22Rv1 (cell line): ENCODE measurements around the gene GADL1.

ENCODE experiments used
- H3K27ac ChIP-seq: fragments of 450-650 bp; 2 replicates; pipeline ENCODE4 v1.5.1; 2017
- CTCF ChIP-seq: fragments of 450-650 bp; IDR thresholded peaks from 2 replicates; pipeline ENCODE4 v1.5.1; 2017; ENCODE audit warnings: mild to moderate bottlenecking
- ZFX ChIP-seq: fragments of 450-650 bp; IDR thresholded peaks from 2 replicates; pipeline ENCODE4 v1.6.1; 2017; ENCODE audit warnings: antibody characterized with exemption, borderline replicate concordance

The GADL1 gene

DNA sequence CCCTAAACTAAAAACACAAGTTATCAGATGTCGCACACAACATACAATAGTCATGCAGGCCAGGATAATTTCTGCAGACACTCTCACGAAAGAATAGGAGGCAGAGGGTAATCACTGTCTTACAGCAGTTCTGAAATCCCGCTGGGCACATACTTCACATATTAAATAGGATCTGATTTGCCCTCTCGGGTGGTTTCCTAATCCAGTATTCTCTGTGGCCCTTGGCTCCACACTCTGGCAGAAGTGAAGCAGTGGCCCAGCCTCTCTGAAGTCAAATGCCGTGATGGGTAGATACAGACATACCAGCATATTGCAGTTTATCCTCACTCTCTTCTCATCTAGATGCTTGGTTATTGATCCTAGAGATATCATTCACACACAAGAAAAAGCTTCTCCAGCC lies 19.0 kb downstream of the GADL1 start:
- TF ChIP-seq CTCF (no peak), ZFX (no peak)

GRCh38 chr3:30873671-30874070 lies 20.8 kb downstream of the GADL1 start:
- no peak for TF ChIP-seq CTCF
- TF ChIP-seq ZFX = no peak
- H3K27ac ChIP-seq = no peak overlapping the region

More for the DNA sequence above, 19.0 kb downstream of the GADL1 start:
- no peak overlapping the region for H3K27ac ChIP-seq

GRCh38 chr3:30872879-30873278 lies 21.6 kb downstream of the GADL1 start:
- no peak overlapping the region for H3K27ac ChIP-seq
- TF ChIP-seq ZFX = no peak
- TF ChIP-seq CTCF = no peak

DNA sequence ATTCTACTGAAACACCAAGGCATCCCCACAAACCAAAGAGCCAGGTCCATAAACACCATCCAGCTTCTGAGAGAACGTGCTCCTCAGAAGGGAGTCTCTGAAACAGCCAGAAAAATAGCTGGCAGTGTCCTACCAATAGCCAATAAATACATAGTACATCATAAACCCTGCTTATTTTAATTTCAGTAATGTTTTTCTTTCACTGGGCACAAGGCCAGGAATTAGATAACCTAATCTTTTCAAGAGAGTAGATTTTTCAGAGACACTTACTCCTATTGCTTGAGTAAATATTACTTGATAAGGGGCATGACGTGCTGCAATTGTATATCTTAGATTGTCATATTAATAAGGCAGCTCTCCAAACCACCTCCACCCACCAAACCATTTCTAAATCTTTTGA lies 22.7 kb downstream of the GADL1 start:
- TF ChIP-seq ZFX = no peak
- no peak for TF ChIP-seq CTCF
- H3K27ac ChIP-seq = no peak overlapping the region

DNA sequence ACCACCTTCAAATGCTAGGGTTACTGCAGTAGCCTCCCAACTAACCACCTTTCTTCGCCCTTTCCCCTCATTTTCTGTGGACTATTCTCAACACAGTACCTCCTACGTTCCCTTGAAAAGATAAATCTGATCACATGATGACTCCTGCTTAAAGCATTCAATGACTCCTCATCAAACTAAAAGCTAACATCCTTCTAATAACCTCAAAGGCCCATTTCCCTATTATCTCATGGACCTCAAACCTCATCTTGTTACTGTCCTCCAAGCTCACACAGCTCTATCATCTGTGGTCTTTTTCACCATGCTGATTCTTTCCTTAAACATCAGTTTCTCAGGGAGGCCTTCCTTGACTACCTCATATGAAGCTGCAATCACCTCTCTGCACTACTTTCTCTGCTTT lies 29.6 kb downstream of the GADL1 start:
- H3K27ac ChIP-seq = no peak overlapping the region
- no peak for TF ChIP-seq CTCF
- no peak for TF ChIP-seq ZFX

DNA sequence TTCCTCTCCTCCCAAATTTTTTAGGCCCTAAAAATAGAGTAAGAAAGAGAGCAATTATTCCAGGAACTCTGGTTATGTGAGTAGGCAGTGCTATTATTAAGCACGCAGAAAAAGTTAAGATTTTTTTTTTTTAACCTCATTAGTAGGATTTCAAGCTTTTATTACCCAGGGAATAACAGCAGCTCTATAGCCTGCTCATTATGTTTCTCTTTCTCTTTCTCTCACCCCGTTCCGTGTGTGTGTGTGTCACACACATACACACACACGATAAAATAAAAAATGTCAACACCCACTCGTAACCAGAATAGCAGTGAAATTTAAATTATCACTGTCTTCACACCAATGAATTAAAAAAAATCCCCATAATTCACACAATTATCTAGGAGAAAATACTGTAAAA lies 30.3 kb downstream of the GADL1 start:
- no peak overlapping the region for H3K27ac ChIP-seq
- no peak for TF ChIP-seq ZFX
- TF ChIP-seq CTCF = no peak

DNA sequence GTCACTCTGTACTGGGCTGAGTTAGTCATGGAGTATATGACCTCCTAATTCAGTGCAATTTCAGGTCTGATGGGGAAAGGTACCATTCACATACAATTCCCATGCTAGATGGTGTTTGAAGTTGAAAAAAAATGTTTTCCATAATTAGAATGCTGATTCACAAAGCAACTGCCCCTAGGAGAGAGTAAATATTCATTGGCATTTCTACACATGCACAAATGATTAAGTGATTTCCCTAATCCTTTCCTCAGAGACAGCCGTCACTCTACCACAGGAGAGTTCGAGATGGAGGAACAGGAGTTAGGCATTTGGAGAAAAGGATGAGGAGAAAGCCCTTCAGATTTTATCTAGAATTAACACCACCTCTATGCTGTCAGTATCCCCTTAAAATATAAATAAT lies 32.5 kb downstream of the GADL1 start:
- TF ChIP-seq ZFX = no peak
- no peak for TF ChIP-seq CTCF

More for the DNA sequence above, 32.5 kb downstream of the GADL1 start:
- H3K27ac ChIP-seq = no peak overlapping the region
